Measurements from ENCODE around the gene IL17RA.

Gene IL17RA

DNA sequence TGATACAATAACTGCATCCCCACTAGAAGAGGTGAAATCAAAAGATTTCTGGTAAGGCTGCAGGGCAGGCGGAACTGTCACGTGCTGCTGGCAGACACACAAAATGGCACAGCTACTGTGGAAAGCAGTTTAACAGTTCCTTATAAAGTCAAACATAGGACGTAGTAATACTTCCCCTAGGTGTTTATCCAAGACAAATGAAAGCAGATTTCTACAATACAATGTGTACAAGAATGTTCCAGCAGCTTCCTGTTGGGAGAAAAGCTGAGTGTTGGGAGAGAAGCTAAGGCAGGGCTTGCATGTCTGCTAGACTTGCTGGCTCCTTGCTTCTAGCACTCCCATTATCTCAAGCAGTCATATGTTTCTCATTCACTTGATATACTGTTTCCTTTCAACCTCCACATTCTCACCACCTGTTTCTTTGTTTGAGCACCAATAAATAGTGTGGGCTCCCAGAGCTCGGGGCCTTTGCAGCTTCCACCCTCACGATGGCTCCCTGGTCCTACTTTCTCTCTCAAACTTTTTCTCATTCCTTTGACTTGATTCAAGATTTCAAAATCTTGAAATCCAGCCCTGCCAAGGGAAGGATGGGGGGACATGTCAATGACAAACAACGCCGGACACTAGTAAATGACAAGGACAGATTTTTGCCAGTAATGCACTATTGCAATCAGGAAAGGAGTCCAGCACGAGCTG, 21.2 kb upstream of the IL17RA start:
- Mint-ChIP-seq H3K9me3 (no peaks in the 10 kb centered on the region), H3K36me3 (ENCODE audit: low read depth) (no peaks in the 10 kb centered on the region), H3K4me3 (no peak overlapping the region), H3K4me1 (ENCODE audit: low read depth) (peaks cover 11% of the 10 kb centered on the region), H3K27me3 (peaks cover 2% of the 10 kb centered on the region), H3K27ac (no peak overlapping the region)
- intact Hi-C loops (cut with micrococcal nuclease), result no loop called here

GRCh38 chr22:17064498-17065100, 20.2 kb upstream of the IL17RA start:
- Mint-ChIP-seq H3K4me1 (ENCODE audit: low read depth) (peaks cover 11% of the 10 kb centered on the region), H3K27ac (no peak overlapping the region), H3K27me3 (peaks cover 2% of the 10 kb centered on the region), H3K9me3 (no peaks in the 10 kb centered on the region), H3K4me3 (no peak overlapping the region), H3K36me3 (ENCODE audit: low read depth) (no peaks in the 10 kb centered on the region)
- intact Hi-C loops (cut with micrococcal nuclease), result no loop called here

- Mint-ChIP-seq H3K4me1 (ENCODE audit: low read depth) (peaks cover 11% of the 10 kb centered on the region), H3K27ac (no peak overlapping the region), H3K4me3 (no peak overlapping the region)
Observed at GRCh38 chr22:17065433-17065832, 19.4 kb upstream of the IL17RA start.

GRCh38 chr22:17072877-17073276, 11.9 kb upstream of the IL17RA start:
- Mint-ChIP-seq H3K4me1 (ENCODE audit: low read depth) (peaks cover 18% of the 10 kb centered on the region), H3K27me3 (peaks cover 2% of the 10 kb centered on the region), H3K4me3 (no peak overlapping the region), H3K9me3 (no peaks in the 10 kb centered on the region), H3K27ac (no peak overlapping the region), H3K36me3 (ENCODE audit: low read depth) (no peaks in the 10 kb centered on the region)
- intact Hi-C loops (cut with micrococcal nuclease), result no loop called here

More at GRCh38 chr22:17065433-17065832, 19.4 kb upstream of the IL17RA start:
- H3K36me3 Mint-ChIP-seq (ENCODE audit: low read depth), result no peaks in the 10 kb centered on the region
- peaks cover 4% of the 10 kb centered on the region for H3K27me3 Mint-ChIP-seq
- H3K9me3 Mint-ChIP-seq, result no peaks in the 10 kb centered on the region
- intact Hi-C loops (cut with micrococcal nuclease), result no loop called here

GRCh38 chr22:17074648-17075002, 10.2 kb upstream of the IL17RA start:
- Mint-ChIP-seq H3K36me3 (ENCODE audit: low read depth) (no peaks in the 10 kb centered on the region), H3K27ac (no peak overlapping the region), H3K9me3 (no peaks in the 10 kb centered on the region), H3K27me3 (peaks cover 2% of the 10 kb centered on the region), H3K4me1 (ENCODE audit: low read depth) (peaks cover 18% of the 10 kb centered on the region), H3K4me3 (no peak overlapping the region)
- intact Hi-C loops (cut with micrococcal nuclease), result loop anchor here (1.0 kb wide), 3 partner anchors 10 to 427 kb away; partner anchors contain the start of gene IL17RA

- H3K4me1 Mint-ChIP-seq (ENCODE audit: low read depth), result peaks cover 18% of the 10 kb centered on the region
- no peaks in the 10 kb centered on the region for H3K9me3 Mint-ChIP-seq
- H3K27me3 Mint-ChIP-seq, result no peaks in the 10 kb centered on the region
- H3K4me3 Mint-ChIP-seq, result no peak overlapping the region
- intact Hi-C loops (cut with micrococcal nuclease), result no loop called here
- peak overlapping the region; percentile 61 for H3K27ac Mint-ChIP-seq
- no peaks in the 10 kb centered on the region for H3K36me3 Mint-ChIP-seq (ENCODE audit: low read depth)
Observed at GRCh38 chr22:17077255-17077654, 7.5 kb upstream of the IL17RA start.

DNA sequence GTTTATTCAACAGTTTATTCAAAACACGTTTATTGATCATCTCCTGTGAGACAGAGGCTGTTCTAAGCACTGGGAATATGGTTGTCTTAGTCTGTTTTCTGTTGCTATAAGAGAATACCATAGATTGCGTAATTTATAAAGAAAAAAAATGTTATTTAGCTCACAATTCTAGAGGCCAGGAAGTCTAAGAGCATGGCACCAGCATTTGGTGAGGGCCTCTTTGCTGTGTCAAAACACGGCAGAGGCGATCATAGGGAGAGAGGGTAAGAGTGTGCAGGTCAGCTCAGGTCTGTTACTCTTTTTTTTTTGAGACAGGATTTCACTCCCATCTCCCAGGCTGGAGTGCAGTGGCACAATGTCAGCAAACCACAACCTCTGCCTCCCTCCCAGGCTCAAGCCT, 5.2 kb upstream of the IL17RA start:
- peaks cover 31% of the 10 kb centered on the region for H3K4me1 Mint-ChIP-seq (ENCODE audit: low read depth)
- H3K27ac Mint-ChIP-seq, result peak overlapping the region; percentile 11
- no peaks in the 10 kb centered on the region for H3K9me3 Mint-ChIP-seq
- H3K36me3 Mint-ChIP-seq (ENCODE audit: low read depth), result peaks cover 2% of the 10 kb centered on the region
- no peaks in the 10 kb centered on the region for H3K27me3 Mint-ChIP-seq
- intact Hi-C loops (cut with micrococcal nuclease), result no loop called here
- no peak overlapping the region for H3K4me3 Mint-ChIP-seq

DNA sequence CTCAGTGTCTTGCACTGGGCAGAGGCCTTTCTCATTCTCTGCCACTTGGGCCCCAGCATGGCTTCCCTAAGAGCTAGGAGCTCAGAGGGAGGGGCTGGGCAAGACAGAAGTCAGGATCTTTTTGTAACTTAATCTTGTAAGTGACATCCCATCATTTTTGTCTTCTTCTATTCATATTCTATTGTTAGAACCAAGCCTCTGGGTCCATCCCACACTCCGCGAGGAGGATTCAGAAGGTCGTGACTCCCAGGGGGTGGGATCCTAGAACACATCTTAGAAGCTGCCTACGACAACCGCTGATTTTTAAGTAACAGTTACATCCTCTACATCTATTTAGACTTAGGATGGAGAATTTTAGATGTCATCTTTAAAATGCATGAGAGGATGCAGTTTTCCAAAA, 1.5 kb upstream of the IL17RA start:
- peaks cover 37% of the 10 kb centered on the region for H3K4me1 Mint-ChIP-seq (ENCODE audit: low read depth)
- intact Hi-C loops (cut with micrococcal nuclease), result no loop called here
- no peaks in the 10 kb centered on the region for H3K9me3 Mint-ChIP-seq
- no peaks in the 10 kb centered on the region for H3K27me3 Mint-ChIP-seq
- peaks cover 29% of the 10 kb centered on the region for H3K36me3 Mint-ChIP-seq (ENCODE audit: low read depth)
- H3K27ac Mint-ChIP-seq, result peak overlapping the region; percentile 97
- H3K4me3 Mint-ChIP-seq, result peak overlapping the region; percentile 96

- Mint-ChIP-seq H3K4me3 (peak overlapping the region; percentile 96), H3K27ac (peak overlapping the region; percentile 97), H3K4me1 (ENCODE audit: low read depth) (peaks cover 38% of the 10 kb centered on the region), H3K36me3 (ENCODE audit: low read depth) (peaks cover 29% of the 10 kb centered on the region), H3K9me3 (no peaks in the 10 kb centered on the region), H3K27me3 (no peaks in the 10 kb centered on the region)
- intact Hi-C loops (cut with micrococcal nuclease), result loop anchor here (1.0 to 2.0 kb wide), 3 partner anchors 9 to 87 kb away; partner anchors contain the start of gene HDHD5
Observed at GRCh38 chr22:17083811-17084441, 874 bp upstream of the IL17RA start.

DNA sequence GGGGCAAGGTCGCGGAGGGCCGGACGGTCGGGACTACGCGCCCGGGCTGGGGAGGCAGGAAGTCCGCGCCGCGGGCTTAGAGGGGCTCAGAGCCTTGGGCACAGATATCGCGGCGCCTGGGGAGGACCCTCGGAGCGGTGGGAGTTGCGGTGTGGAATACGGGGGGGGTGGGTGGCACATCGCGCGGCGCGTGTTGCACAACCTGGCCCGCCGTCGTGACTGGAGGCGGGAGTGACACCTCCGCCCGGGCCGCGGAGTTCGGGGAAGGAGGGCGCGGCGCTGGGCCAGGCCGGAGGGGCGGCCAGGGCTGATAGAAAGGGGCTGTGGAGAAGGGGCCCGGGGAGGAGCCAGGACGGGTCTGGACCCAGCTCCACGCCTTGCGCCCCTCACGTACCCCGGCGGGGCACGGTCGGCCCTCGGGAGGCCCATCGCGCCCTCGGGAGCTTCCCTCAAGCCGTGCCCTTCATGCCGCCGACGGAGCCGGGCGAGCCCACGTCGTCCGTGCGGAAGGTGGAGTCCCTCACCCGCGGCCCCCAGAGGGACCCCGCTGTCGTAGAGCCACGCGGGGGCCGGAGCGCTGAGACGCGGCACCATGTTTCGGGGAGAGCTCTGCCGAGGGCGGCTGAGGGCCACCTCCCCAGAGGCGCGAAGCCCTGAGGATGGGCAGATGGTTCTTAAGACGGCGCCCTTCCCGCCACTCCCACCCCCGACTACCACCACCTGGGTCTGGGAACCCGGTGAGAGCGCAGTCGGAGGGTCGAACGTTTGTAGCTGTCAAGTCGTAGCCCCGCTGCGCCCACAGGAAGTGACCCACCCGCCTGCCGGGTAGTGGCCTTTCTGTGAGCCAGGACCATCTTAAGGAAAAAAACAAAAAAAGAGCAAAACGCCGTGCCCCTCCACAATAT, 729 bp downstream of the IL17RA start:
- Mint-ChIP-seq H3K4me1 (ENCODE audit: low read depth) (peaks cover 54% of the 10 kb centered on the region), H3K4me3 (peak overlapping the region; percentile 96), H3K9me3 (no peaks in the 10 kb centered on the region), H3K36me3 (ENCODE audit: low read depth) (peaks cover 35% of the 10 kb centered on the region), H3K27me3 (no peaks in the 10 kb centered on the region), H3K27ac (peak overlapping the region; percentile 97)
- intact Hi-C loops (cut with micrococcal nuclease), result loop anchor here (2.0 to 5.0 kb wide), 4 partner anchors 19 to 85 kb away; partner anchors contain the start of genes HDHD5 and TMEM121B

DNA sequence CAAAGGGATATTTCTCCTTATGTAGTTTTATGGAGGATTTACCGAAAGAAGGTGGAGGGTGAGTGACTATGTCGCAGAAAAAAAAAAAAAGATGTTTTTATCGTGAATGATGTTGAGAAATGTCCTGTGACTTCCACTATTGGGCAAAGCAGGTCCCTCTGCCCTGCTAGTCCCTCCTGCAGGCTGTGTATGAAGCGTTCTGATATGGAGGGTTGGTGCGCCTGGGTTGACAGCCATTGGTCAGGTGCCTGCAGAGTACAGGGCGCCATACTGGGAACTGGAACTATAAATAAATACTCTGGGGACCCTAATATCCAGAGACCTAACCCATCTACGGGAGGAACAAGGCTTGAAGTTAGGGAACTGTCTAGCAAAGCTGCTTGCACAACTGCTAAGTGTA, 1.5 kb downstream of the IL17RA start:
- intact Hi-C loops (cut with micrococcal nuclease), result loop anchor here (2.0 to 5.0 kb wide), 2 partner anchors 19 to 36 kb away; partner anchors contain the start of gene TMEM121B
- H3K4me1 Mint-ChIP-seq (ENCODE audit: low read depth), result peaks cover 62% of the 10 kb centered on the region
- H3K36me3 Mint-ChIP-seq (ENCODE audit: low read depth), result peaks cover 41% of the 10 kb centered on the region
- H3K9me3 Mint-ChIP-seq, result no peaks in the 10 kb centered on the region
- peak overlapping the region; percentile 97 for H3K27ac Mint-ChIP-seq
- H3K4me3 Mint-ChIP-seq, result peak overlapping the region; percentile 96
- no peaks in the 10 kb centered on the region for H3K27me3 Mint-ChIP-seq

DNA sequence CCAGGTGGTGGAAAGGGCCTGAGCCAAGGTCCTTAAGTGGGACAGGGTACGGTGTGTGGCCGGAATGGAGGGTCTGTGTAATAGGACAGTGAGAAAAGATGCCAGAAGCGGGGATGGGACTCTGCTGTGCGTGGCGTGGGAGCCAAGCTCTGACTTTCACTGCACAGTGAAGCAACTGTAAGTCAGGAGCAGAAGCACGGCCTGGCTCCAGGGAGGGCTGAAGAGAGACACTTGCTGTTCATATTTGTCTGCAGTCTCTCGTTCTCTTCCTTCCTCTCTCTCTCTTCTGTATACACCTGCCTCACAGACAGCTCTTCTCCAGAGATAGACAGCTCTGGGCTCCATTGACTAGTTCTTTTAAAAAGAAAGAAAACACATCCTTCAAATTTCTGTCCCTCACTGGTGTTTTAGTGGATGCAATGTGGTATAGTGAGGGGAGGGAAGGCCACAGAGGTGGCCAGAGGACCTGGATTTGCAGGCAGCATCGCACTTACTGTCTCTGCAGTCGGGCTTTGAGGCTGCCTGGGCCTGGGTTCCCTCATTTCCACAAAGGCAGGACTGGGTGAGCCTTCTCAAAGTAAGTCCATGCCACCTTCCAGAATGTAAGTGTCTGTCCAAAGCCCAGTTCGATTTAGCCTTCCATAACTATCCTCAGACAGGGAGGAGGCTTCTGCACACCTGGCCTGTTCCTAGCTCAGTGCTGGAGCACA, 2.1 kb downstream of the IL17RA start:
- peak overlapping the region; percentile 96 for H3K4me3 Mint-ChIP-seq
- peak overlapping the region; percentile 97 for H3K27ac Mint-ChIP-seq
- H3K27me3 Mint-ChIP-seq, result no peaks in the 10 kb centered on the region
- peaks cover 68% of the 10 kb centered on the region for H3K4me1 Mint-ChIP-seq (ENCODE audit: low read depth)
- no peaks in the 10 kb centered on the region for H3K9me3 Mint-ChIP-seq
- intact Hi-C loops (cut with micrococcal nuclease), result loop anchor here (2.0 to 5.0 kb wide), 2 partner anchors 18 to 35 kb away; partner anchors contain the start of gene TMEM121B
- peaks cover 41% of the 10 kb centered on the region for H3K36me3 Mint-ChIP-seq (ENCODE audit: low read depth)

All from dendritic cell treated with granulocyte-macrophage colony-stimulating factor and Interleukin-4, amounts not matched to agents 40 ng/mL and 50 ng/mL, for 4 days (primary cell).